Neuronal stem cell (in vitro differentiated cells): ENCODE data around the gene ENO4.

Experiments
- DNase-seq: peaks from one replicate; pipeline ENCODE4 v3.0.0-alpha.2; 2013; ENCODE audit warnings: low spot score
- H2AFZ ChIP-seq: one replicate; pipeline ENCODE4 v1.6.1; 2013; ENCODE audit warnings: mild to moderate bottlenecking, low read length, inconsistent platforms
- H2AK5ac ChIP-seq: 2 replicates; pipeline ENCODE4 v1.6.1; 2013; ENCODE audit warnings: low read depth, mild to moderate bottlenecking, inconsistent platforms, low read length, moderate library complexity, mixed read lengths
- H2BK120ac ChIP-seq: 2 replicates; pipeline ENCODE4 v1.6.1; 2013; ENCODE audit warnings: low read depth, mild to moderate bottlenecking, inconsistent platforms, low read length, moderate library complexity, mixed read lengths
- H2BK12ac ChIP-seq: one replicate; pipeline ENCODE4 v1.6.1; 2013; ENCODE audit warnings: low read length, inconsistent platforms
- H2BK15ac ChIP-seq: 2 replicates; pipeline ENCODE4 v1.6.1; 2013; ENCODE audit warnings: mild to moderate bottlenecking, low read length, inconsistent platforms, mixed read lengths
- H2BK5ac ChIP-seq: one replicate; pipeline ENCODE4 v1.6.1; 2013; ENCODE audit warnings: inconsistent platforms, mild to moderate bottlenecking, low read length, moderate library complexity
- H3K14ac ChIP-seq: one replicate; pipeline ENCODE4 v1.6.1; 2013; ENCODE audit warnings: low read length, inconsistent platforms
- H3K18ac ChIP-seq: 2 replicates; pipeline ENCODE4 v1.6.1; 2013; ENCODE audit warnings: low read length, inconsistent platforms
- H3K23ac ChIP-seq: 2 replicates; pipeline ENCODE4 v1.6.1; 2013; ENCODE audit warnings: low read depth, mild to moderate bottlenecking, mixed read lengths, low read length, inconsistent platforms; ENCODE audit not compliant: poor library complexity
- H3K27ac ChIP-seq: replicated peaks from 3 replicates; pipeline ENCODE4 v1.5.1; 2013; ENCODE audit warnings: low read length, inconsistent platforms
- H3K27me3 ChIP-seq, 3 experiments: 2 replicates each; pipeline ENCODE4 v1.6.1; 2013; ENCODE audit warnings: low read length in 3 of 3, mild to moderate bottlenecking in 2 of 3, inconsistent platforms in 1 of 3, low read depth in 1 of 3, mixed read lengths in 1 of 3, moderate library complexity in 1 of 3; ENCODE audit not compliant: control insufficient read depth in 3 of 3, insufficient read depth in 3 of 3
- H3K36me3 ChIP-seq, 2 donors: replicated peaks in 1 of 2; 2 replicates each; pipeline ENCODE4 v1.6.1; 2013; ENCODE audit warnings: low read length in 2 of 2; ENCODE audit not compliant: control insufficient read depth in 2 of 2, insufficient read depth in 2 of 2
- H3K4ac ChIP-seq: 2 replicates; pipeline ENCODE4 v1.6.1; 2013; ENCODE audit warnings: inconsistent platforms, mild to moderate bottlenecking, low read length, moderate library complexity
- H3K4me1 ChIP-seq, 2 donors: 1 replicate in 1 of 2; 2 replicates in 1 of 2; pipeline ENCODE4 v1.6.1; 2013; ENCODE audit warnings: low read length in 2 of 2, low read depth in 1 of 2; ENCODE audit not compliant: control insufficient read depth in 2 of 2, insufficient read depth in 1 of 2
- H3K4me2 ChIP-seq: one replicate; pipeline ENCODE4 v1.6.1; 2013; ENCODE audit warnings: mild to moderate bottlenecking, low read length, inconsistent platforms; ENCODE audit not compliant: insufficient read depth, poor library complexity, severe bottlenecking
- H3K4me3 ChIP-seq, 2 donors: 2 replicates each; pipeline ENCODE4 v1.5.1; 2013; ENCODE audit warnings: low read length in 2 of 2, mild to moderate bottlenecking in 2 of 2, inconsistent platforms in 1 of 2, moderate library complexity in 1 of 2
- H3K79me1 ChIP-seq: one replicate; pipeline ENCODE4 v1.6.1; 2013; ENCODE audit warnings: low read depth, mild to moderate bottlenecking, inconsistent platforms, low read length, moderate library complexity
- H3K9ac ChIP-seq: one replicate; pipeline ENCODE4 v1.6.1; 2013; ENCODE audit warnings: mild to moderate bottlenecking, low read depth, low read length, inconsistent platforms; ENCODE audit not compliant: poor library complexity
- H3K9me3 ChIP-seq, 2 donors: replicated peaks in 1 of 2; 2 replicates each; pipeline versions ENCODE3 to v1.6.1; 2013; ENCODE audit warnings: low read length in 2 of 2, mild to moderate bottlenecking in 2 of 2, inconsistent platforms in 1 of 2, low read depth in 1 of 2, mixed read lengths in 1 of 2, moderate library complexity in 1 of 2; ENCODE audit not compliant: control insufficient read depth in 2 of 2, insufficient read depth in 1 of 2
- H4K8ac ChIP-seq: one replicate; pipeline ENCODE4 v1.6.1; 2013; ENCODE audit warnings: low read depth, mild to moderate bottlenecking, inconsistent platforms, low read length, moderate library complexity
- H4K91ac ChIP-seq: one replicate; pipeline ENCODE4 v1.6.1; 2013; ENCODE audit warnings: low read length, low read depth, mild to moderate bottlenecking, inconsistent platforms; ENCODE audit not compliant: poor library complexity
- WGBS, 2 donors: extraction: QIAGEN DNeasy Blood & Tissue Kit; methylation state at CpG; one replicate each; pipeline ENCODE4 v1.1.7; 2013; ENCODE audit warnings: missing lambda C conversion rate in 2 of 2, mixed read lengths in 1 of 2; ENCODE audit not compliant: insufficient read length in 2 of 2, insufficient replicate concordance in 1 of 2; ENCODE audit errors: extremely low coverage in 2 of 2; 5-methylcytosine and 5-hydroxymethylcytosine counted together

ENO4 gene

DNA sequence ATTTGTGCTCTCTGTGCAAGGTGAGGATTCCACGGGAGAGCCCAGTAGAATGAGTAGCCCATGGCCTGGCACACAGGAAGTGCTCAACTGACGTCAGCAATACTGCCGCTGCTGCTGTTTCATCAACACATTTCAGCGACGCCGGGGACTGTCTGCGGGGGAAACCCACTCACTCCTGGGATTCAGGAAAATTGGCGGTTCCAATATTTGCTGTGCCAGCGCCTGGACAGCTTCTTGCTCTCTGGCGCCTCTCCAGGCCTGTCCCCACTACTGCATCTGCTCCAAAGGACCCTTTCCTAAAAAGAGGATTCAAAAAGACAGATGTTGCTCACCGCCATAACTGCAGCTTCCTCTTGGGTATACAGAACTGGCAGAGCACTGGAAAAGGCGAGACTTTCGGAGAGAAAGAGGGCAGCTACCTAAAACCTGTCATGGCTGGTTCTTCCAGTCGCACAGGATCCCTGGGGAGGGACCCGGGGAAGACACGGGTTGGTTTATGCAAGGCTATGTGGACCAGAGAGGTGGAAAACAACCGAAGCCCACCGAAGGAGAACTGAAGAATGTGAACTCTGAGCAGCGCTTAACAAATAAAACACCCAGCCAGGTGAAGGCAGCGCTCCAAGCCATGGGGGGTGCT lies 39.7 kb upstream of the ENO4 start:
- Histone ChIP-seq H4K8ac (no peak overlapping the region), H3K36me3 (no peaks in the 10 kb centered on the region), H3K4ac (no peak overlapping the region), H2AK5ac (peak overlapping the region; percentile 13), H3K27ac (no peak overlapping the region), H3K18ac (no peak overlapping the region), H2BK120ac (no peak overlapping the region), H3K4me3 (no peak overlapping the region), H2BK12ac (no peak overlapping the region), H4K91ac (no peak overlapping the region), H3K4me1 (no peaks in the 10 kb centered on the region), H3K4me2 (no peak overlapping the region), H3K14ac (peak overlapping the region; percentile 9), H2BK15ac (no peak overlapping the region), H3K23ac (no peak overlapping the region), H3K9me3 (no peaks in the 10 kb centered on the region), H3K27me3 (peaks cover 0 to 21% (median 0%) of the 10 kb centered on the region in 3 experiments), H3K79me1 (no peaks in the 10 kb centered on the region), H3K9ac (no peak overlapping the region), H2BK5ac (no peak overlapping the region), H2AFZ (no peak overlapping the region)
- no CpG with 5 or more reads among the region's 20 CpGs for WGBS, 2 donors
- no peak for DNase-seq

DNA sequence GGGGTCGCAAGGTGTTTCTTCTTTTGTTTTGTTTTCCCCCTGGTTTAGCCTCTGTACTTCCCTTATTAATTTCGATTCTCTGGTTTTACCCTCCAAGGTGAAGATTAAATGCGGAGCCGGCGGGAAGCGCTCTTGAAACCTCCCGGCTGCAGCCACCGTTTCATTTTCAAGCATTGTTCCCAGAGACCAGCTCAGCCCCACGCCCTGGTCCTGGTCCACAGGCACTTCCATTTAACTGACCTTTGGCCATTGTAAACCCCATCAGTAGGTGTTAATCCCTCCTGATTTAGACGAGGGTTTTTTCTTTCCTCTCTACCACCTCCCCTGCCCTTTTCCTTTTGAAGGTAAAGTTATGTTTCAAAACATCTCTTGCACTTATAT lies 39.2 kb upstream of the ENO4 start:
- Histone ChIP-seq H3K9ac (no peak overlapping the region), H2AK5ac (no peak overlapping the region), H3K18ac (no peak overlapping the region), H3K9me3 (no peaks in the 10 kb centered on the region), H2AFZ (no peak overlapping the region), H3K23ac (no peak overlapping the region), H3K27me3 (peaks cover 0 to 20% (median 0%) of the 10 kb centered on the region in 3 experiments), H2BK120ac (no peak overlapping the region), H3K4ac (no peak overlapping the region), H3K14ac (no peak overlapping the region), H4K8ac (no peak overlapping the region), H3K36me3 (no peaks in the 10 kb centered on the region), H3K79me1 (no peaks in the 10 kb centered on the region), H4K91ac (no peak overlapping the region), H3K4me3 (no peak overlapping the region), H3K27ac (no peak overlapping the region), H3K4me1 (no peaks in the 10 kb centered on the region), H2BK12ac (no peak overlapping the region), H3K4me2 (no peak overlapping the region), H2BK15ac (no peak overlapping the region), H2BK5ac (no peak overlapping the region)
- no CpG with 5 or more reads among the region's 10 CpGs for WGBS, 2 donors
- DNase-seq, result no peak

DNA sequence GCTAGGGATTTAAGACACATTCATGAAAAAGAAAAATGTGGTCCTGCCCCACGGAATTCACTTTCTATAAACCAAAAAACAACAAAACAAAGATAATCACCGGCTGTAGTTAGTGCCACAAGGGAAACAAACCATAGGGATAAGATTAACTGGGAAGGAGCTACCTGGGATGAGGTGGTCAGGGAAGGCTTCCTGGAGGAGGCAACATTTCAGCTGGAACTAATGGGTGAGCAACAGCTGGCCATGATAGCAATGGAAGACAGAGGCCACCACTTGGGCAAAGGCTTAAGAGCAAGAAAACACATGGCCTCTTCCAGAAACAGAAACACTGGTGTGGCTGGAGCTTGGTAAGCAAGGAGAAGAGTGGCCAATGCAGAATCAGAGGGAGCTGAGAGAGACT lies 38.4 kb upstream of the ENO4 start:
- Histone ChIP-seq H3K4me1 (peaks cover 0 to 3% of the 10 kb centered on the region in 2 donors), H3K4ac (no peak overlapping the region), H3K4me2 (no peak overlapping the region), H2BK12ac (no peak overlapping the region), H4K91ac (no peak overlapping the region), H2BK120ac (no peak overlapping the region), H3K9me3 (no peaks in the 10 kb centered on the region), H3K18ac (no peak overlapping the region), H4K8ac (no peak overlapping the region), H3K9ac (no peak overlapping the region), H2BK5ac (no peak overlapping the region), H2BK15ac (no peak overlapping the region), H2AK5ac (no peak overlapping the region), H2AFZ (no peak overlapping the region), H3K23ac (no peak overlapping the region), H3K27me3 (peaks cover 0 to 24% (median 0%) of the 10 kb centered on the region in 3 experiments), H3K4me3 (no peak overlapping the region), H3K79me1 (no peaks in the 10 kb centered on the region), H3K36me3 (no peaks in the 10 kb centered on the region), H3K14ac (no peak overlapping the region), H3K27ac (no peak overlapping the region)
- DNase-seq, result no peak
- no CpG with 5 or more reads among the region's 2 CpGs for WGBS, 2 donors

DNA sequence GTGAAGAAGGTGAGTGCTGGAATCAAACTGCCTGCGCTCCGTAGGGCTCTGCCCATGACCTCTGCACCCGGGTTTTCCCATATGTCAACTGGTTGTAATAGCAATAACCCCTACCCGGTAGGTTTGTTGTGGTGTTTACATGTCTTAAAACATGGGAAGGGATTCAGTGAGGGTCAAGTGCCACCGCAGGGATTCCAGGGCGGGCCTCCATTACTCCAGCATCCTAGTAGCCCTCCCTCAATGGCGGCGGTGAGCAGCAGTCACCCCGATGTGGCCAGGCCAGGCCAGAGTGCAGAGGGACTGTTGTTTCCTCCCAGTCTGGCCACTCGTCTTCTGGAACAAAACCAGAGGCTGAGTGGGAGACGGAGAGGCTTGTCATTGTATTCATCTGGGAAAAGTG lies 37.6 kb upstream of the ENO4 start:
- H3K36me3 ChIP-seq, result no peaks in the 10 kb centered on the region
- H2AK5ac ChIP-seq, result no peak overlapping the region
- H3K4ac ChIP-seq, result no peak overlapping the region
- H3K14ac ChIP-seq, result no peak overlapping the region
- H3K9ac ChIP-seq, result no peak overlapping the region
- peaks cover 0 to 8% of the 10 kb centered on the region in 2 donors for H3K4me1 ChIP-seq
- H2BK12ac ChIP-seq, result no peak overlapping the region
- no peak overlapping the region for H3K4me3 ChIP-seq
- H2BK15ac ChIP-seq, result no peak overlapping the region
- no peak overlapping the region for H3K23ac ChIP-seq
- WGBS, 2 donors, result no CpG with 5 or more reads among the region's 11 CpGs
- no peak overlapping the region for H4K91ac ChIP-seq
- H2BK5ac ChIP-seq, result peak overlapping the region; percentile 33
- H3K4me2 ChIP-seq, result no peak overlapping the region
- no peak overlapping the region for H3K27ac ChIP-seq
- H3K79me1 ChIP-seq, result no peaks in the 10 kb centered on the region
- no peak overlapping the region for H2BK120ac ChIP-seq
- H3K18ac ChIP-seq, result no peak overlapping the region
- H4K8ac ChIP-seq, result no peak overlapping the region
- no peak for DNase-seq
- no peak overlapping the region for H2AFZ ChIP-seq
- H3K9me3 ChIP-seq, result no peaks in the 10 kb centered on the region
- peaks cover 0 to 31% (median 0%) of the 10 kb centered on the region in 3 experiments for H3K27me3 ChIP-seq
